GM18870 (cell line): ENCODE measurements around the gene LMAN2L.

Experiments used
- ATAC-seq: cut with Tn5 transposase; IDR thresholded peaks from one replicate; pipeline ENCODE4 v1.9.1; 2021; ENCODE audit warnings: moderate library complexity; ENCODE audit not compliant: unreplicated experiment

LMAN2L gene, protein sequence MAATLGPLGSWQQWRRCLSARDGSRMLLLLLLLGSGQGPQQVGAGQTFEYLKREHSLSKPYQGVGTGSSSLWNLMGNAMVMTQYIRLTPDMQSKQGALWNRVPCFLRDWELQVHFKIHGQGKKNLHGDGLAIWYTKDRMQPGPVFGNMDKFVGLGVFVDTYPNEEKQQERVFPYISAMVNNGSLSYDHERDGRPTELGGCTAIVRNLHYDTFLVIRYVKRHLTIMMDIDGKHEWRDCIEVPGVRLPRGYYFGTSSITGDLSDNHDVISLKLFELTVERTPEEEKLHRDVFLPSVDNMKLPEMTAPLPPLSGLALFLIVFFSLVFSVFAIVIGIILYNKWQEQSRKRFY

DNA sequence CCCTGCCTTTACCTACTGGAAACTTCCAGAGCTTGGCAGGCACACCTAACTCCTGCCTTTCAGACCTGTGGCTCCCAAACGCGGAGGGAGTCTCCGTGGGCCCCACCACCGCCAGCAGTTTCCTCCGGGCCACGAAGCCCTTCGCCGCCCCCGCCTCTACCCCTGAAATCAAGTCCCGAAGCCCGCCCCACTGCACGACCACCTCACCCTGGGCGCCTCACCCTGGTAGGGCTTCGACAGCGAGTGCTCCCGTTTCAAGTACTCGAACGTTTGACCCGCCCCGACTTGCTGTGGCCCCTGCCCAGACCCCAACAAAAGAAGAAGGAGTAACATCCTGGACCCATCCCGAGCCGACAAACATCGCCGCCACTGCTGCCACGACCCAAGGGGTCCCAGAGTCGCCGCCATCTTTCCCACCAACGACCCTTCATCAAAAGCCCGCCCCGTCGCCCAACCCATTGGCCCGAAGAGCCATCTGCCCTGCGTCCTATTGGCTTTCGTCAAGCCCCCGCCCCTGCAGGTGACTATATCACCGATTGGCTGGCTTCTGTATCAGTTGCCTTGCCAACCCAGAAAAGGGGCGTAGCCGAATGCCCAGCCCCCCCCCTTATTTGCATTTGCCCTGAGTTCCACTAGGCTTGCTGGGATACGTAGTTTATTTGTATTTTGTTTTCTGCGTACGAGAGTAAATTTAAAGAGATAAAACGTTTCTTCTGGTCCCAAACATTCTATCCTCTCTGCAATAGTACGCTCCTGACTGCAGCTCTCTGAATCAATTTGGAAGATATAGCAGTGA, at the start of gene LMAN2L:
Gene LMAN2L, minus strand, starts transcription at position 432 of the 796 bp plus-strand sequence. Its CDS starts 24 bp downstream, at position 408.
- peak; percentile 98 for ATAC-seq

DNA sequence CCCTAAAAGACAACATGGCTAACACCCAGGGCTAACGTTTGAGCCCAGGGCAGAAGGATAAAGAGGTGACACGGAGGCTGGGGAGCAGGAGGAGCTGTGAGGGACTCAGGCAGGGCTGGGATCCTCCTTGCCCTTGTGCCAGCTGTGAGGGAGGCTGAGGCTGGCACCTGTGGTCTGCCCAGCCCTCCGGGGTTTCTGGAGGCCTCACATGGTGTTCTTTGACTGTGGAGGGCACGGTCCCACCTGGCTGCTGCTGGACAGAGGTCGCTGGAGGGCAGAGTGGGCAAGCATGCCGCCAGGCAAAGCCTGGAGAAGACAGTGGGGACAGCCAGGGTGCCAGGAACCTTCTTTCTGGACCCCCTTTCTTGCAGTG, 49.4 kb upstream of the LMAN2L start:
- no peak for ATAC-seq

DNA sequence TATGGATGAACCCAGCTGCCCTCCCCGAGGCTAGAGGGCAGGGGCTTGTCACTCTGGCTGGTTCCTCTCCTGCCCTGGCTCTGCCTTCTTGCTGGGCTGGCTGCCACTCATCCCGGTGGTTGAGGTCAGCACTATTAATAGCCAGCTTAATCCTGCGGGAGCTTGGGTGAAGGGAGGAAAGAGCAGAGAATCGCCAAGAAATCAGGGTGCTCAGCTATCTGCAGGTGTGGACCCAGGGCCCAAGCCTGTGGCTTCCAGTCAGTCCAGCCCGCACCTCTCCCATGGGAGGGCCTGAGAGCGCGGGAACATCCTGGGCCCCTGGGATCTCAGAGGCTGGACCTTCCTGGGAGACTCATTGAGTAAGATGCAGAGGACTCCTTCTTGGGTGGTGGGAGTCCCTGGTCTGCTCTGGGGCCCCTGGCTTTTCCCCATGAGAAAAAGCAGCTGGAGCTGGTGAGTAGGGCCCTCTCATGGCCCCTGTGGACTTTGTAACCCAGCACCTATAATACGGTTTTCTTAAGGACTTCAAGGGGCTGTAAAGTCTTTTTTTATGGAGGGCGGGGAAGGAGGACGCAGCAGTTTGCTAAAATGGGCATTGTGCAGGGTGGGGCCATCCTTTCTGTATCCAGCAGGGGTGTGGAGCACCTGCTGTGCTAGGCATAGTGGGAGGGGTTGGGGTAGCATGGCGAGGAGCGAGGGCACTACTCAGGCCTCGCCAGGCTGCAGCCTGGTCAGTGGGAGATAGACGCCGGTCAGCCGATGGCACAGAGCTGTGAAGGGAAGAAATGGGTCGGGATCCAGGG, 48.8 kb upstream of the LMAN2L start:
- ATAC-seq = no peak

DNA sequence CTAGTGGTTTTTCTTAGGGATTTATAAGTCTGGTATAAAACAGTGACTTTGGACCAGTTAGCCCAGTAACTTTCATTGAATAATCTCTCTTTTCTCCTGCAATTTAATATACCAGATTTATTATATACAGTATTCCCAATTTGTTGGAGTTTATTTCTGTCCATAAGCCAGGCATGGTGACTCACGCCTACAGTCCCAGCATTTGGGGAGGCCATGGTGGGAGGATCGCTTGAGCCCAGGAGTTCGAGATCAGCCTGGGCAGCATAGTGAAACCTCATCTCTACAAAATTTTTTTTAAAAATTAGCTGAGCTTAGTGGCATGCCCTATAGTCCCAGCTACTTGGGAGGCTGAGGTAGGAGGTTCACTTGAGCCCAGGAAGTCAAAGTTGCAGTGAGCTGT, 47.5 kb upstream of the LMAN2L start:
- no peak for ATAC-seq

DNA sequence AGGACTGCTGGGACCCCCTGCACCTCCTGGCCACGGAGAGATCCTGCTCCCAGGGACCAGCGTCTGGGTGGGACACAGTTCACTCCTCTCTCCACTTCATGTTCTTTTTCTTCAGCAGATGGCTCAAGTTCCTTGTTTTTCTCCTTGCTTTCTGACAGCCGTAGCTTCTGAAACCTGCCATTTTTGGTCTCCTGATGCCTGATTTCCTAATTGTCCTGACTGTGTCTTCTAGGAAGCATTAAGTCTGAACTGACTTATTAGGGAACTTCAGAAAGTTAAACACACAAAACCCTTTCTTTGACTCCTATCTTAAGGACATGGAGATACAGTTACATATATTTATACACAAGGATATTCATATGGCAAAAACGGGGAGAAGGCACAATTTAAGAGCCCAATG, 43.5 kb upstream of the LMAN2L start:
- no peak for ATAC-seq

DNA sequence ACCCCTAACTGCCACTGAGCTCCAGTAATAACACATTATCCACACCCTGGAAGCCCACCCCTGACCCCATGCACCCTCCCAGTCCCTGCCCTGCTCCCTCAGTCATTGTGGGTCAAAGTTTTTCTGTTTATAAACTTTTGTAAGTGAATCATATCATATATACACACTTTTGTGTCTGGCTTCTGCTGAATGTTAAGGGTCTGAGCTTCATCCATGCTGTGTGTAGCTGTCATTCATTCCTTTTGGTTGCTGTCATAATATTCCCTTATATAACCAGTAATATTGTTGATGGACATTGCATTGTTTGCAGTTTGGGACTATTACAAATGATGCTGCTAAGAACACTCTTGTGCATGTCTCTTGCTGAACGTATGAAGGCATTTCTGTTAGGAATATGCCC, 35.3 kb upstream of the LMAN2L start:
- no peak for ATAC-seq

DNA sequence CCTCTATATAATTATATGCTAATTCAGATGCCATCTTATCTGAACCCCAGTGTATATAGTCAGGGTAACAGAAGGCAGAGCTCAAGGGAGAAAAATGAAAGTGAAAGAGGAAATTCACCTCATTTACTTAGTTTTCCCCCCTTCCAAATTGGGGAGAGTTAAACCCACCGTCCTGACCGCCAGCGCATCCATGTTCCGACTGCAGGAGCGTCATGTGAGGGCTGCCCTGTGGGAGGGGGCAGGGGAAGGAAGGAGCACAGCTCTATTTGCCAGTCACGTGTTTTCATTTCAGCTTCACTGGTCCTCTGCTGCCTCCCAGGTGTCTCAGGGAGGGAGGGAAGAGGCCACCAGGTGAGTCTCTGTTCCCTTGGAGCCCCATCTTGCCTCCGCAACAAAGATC, 34.1 kb upstream of the LMAN2L start:
- no peak for ATAC-seq

DNA sequence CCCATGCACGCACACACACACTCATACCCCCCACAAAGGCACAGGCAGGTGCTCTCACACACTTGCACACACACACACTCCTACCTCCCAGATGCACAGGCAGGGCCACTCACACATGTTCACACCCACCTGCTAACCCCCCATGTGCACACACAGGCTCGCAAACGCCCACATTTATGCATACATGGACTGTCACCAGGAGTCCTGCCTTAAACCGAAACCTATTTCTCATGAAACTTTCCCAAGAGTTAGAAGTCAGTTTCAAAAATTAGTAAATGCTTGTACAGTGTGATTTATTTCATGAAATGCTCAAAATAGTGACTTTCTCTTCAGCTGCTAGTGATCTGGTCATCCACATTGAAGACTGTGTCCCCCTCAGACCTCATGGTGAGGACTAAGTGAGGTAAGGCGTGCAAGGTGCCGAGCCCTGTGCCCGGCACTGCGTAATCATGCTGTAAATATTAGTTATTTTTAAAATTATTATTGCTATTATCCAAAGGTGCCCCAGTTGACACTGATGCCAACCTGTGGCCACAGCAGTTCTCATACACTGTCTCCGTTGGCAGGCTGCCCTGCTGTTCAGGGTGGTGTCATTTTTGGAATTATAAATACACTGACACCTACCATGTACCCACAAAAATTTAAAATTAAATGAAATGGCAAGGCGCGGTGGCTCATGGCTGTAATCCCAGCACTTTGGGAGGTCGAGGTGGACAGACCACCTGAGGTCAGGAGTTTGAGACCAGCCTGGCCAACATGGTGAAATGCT, 33.2 kb upstream of the LMAN2L start:
- no peak for ATAC-seq

DNA sequence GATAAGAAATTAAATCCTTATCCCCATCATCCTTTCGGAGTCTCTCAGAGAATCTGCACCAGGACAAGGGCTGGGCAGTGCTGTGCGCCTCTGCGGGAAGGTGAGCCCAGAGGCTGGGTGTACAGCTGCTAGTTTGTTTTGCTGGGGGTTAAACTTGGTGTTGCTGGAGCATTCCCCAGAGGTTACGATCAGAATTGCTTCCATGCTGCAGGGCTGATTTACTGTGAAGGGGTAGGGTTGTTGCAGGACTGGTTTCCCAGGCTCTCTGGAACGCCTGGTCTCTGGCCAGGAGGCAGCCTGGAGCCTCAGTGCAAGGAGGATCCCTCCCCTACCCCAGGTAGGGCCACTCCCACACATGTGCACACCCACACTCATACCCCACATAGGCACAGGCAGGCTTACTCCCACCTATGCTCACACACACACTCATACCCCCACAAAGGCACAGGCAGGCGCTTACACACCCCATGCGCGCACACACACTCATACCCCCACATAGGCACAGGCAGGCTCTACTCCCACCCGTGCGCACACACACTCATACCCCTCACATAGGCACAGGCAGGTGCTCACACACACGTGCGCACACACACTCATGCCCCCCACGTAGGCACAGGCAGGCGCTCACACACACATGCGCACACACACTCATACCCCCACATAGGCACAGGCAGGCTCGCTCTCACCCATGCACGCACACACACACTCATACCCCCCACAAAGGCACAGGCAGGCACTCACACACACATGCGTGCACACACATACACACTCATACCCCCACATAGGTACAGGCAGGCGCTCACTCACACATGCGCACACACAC, 32.1 kb upstream of the LMAN2L start:
- ATAC-seq = no peak

DNA sequence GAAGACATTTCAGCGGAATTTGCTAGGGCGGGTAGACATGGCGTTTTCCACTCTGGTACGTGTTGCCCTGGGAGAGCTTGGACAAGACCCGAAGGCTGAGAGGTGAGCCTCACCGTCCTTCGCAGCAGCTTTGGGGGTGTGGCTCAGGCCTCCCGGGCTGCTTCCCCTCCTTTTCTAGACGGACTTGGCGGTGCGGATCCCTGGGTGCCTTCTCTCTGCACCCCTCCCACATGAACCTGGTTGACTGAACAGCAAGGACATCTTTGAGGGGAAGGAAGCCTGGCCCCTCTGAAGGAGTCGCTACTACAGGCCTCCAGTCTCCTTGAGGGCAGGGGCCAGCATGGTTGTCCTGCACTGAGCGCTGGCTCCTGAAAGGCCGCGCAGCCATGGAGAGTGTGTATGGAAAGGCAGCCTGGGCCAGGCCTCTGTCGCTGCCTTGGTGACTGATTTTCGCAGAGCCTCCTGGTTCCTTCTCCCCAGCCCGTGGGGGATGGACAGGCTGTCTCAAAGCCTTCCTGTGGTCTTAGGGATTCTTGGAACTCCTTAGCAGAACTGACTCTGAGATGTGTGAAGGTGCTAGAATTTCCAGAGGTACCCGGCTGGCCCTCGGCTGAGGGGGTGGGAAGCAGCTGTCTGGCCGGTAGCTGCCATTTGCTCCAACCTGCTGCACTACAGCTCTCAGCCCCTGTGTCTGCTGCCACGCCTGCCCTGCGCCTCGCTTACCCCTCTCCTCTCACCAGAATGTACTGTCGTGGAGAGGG, 30.8 kb upstream of the LMAN2L start:
- ATAC-seq = no peak

DNA sequence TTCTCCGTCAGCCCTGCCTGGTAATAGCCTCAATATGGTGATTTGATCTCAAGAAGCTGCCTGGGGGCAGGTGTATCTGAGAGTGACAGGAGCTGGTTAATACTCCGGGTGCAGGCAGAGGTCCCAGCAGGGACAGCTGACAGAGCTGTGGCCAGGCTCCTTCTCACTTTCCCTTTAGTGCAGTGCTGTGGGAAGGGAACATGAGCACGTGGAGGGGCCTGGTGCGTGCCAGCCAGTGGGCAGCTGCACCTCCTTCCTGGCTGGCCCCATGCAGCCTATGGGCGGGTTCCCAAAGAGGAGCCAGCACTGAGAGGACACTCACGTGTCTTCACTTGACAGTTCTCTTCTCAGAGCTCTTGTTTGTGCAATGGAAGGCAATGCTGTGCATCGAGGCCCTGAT, 29.9 kb upstream of the LMAN2L start:
- no peak for ATAC-seq

DNA sequence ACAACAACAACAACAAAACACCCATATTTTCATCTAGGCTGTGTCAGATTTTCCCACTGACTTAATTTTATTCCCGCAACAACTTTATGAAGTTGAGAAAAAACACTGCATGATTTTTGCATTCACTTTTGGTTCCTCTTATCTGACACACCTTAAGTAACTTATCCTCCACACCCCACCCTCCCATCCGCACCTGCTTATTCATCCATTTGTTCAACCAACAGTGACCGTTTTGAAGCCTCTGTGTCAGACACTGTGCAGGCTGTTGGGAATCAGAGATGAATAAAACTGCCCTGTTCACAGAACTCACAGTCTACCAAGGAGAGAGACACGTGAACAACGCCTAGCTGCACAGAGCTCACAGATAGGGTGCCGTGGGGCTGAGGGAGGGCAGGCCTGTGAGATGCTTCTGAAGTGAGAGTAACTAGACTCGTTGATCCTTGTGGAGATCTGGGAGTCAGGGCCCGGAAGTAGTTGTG, 28.3 kb upstream of the LMAN2L start:
- no peak for ATAC-seq

DNA sequence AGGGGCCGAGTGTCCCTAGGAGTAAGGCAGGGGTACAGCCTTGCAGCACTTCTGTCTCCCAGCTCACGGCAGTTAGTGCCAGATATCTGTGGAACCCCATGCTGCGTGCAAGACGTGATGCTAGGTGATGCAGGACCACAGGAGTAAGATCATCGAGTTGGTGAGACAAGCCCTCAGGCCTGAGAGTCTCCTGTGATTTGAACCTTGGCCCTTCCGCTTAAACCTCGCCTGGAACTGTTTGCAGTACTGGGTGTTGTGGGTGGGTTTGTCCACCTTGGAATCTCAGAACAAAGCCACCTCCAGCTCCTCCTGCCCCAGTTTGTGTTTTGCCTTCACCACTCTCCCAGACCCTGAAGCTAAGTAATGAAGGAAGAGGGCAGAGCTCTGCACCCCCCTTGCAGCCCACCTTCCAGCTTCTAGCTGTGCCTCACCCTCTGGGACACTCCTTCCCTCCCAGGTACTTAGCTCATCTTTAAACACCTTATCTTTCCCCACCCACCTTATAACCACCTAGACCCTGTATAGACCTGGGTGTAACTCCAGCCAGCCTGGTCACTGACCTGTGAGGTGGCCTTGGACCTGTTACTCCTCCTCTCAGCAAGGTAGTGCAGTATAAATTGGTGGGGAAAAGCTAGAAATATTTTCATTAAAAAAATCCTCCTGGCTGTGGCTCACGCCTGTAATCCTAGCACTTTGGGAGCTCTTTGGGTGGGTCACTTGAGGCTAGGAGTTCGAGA, 27.4 kb upstream of the LMAN2L start:
- no peak for ATAC-seq

DNA sequence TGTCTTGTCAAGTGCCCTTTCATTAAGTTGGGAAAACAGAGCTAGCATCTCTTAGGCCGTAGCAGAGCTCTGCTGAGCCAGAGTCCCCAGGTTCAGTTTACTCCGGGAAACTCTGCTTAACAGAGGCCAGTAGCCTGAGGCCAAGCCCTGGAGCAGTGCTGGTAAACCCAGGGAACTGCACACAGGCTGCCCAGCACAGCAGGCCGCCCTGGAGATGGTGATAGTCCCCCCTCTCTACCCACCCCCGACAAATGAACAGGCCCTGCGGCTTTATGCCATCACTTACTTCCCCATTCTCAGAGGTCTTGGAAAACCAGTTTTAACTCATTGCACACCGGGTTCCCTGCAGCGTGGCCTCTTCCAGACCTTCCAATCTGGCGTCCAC, 24.4 kb upstream of the LMAN2L start:
- ATAC-seq = no peak

DNA sequence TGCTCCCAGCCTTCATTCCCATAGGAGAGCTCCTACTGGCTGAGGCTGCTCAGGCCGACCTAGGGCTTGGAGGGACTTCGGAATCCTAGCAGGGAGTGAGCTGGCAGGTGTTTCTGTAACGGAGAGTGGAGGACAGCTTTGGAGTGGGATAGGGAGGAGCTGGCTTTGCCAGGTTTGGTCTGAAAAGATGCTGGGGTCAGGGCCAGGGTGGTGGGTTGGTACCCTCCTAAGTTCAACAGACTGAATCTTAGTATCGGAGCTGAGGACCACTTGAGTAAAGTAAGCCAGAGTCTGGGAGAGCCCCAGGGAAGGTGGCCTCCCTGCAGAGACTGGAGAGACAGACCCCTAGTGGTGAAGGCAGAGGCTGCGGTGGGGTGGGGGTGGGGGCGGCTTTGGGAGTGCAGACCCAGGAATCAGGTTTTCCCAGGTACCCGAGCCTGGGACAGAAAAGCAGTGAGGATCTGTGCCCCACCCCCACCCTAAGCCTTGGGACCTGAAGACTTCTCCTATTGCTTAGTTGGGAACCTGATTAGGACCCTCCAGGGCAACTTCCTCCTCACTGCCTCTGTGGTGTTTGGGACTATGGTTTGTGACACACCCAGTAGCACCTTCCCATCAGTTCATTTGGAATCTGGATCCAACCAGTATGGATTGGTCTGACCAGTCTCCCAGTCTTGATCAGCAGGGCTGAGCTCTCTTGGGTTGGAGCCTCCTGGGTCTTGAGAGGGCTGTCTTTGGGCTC, 23.8 kb upstream of the LMAN2L start:
- ATAC-seq = no peak

DNA sequence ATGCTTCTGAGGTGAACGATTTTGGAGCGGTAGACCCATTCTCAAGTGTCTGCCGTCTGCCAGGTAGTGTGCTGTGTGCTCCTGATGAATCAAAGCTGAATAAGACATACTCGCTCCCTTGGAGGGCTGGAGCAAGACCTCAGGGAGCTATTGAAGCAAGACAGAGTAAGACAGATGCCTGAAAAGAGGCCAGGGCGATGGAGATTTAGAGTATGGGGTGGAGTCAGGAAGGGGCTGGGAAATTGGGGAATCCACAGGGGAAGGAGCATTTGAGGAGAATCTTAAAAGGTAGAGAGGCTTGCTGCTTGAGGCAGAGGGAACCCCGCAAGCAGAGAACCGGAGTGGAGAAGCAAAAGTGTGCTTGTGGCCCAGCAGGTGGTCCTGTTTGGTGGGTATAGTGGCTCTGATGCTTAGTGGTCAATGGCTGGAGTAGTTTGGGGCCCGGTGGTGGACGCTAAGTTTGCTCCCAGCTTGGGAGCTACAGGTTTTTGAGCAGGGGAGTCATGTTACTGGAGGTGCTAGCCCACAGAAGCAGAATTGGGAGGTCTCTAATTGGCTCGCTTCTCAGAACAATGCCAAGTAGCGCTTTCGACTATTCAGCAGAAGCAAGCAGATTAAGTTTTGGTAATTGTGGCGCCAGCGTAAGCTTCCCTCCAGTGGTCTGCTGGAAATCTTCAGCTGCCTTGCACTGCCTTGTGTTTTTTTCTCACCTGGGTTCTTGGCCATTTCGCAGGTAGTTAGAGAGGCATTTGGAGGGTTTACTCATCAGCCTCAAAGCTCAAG, 22.9 kb upstream of the LMAN2L start:
- ATAC-seq = no peak
